ENCODE data around the gene TRMU.

GRCh38 chr22:46351767-46352166 lies 16.3 kb downstream of the TRMU start:
- TF ChIP-seq, protein P1, sequence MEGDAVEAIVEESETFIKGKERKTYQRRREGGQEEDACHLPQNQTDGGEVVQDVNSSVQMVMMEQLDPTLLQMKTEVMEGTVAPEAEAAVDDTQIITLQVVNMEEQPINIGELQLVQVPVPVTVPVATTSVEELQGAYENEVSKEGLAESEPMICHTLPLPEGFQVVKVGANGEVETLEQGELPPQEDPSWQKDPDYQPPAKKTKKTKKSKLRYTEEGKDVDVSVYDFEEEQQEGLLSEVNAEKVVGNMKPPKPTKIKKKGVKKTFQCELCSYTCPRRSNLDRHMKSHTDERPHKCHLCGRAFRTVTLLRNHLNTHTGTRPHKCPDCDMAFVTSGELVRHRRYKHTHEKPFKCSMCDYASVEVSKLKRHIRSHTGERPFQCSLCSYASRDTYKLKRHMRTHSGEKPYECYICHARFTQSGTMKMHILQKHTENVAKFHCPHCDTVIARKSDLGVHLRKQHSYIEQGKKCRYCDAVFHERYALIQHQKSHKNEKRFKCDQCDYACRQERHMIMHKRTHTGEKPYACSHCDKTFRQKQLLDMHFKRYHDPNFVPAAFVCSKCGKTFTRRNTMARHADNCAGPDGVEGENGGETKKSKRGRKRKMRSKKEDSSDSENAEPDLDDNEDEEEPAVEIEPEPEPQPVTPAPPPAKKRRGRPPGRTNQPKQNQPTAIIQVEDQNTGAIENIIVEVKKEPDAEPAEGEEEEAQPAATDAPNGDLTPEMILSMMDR (IDR thresholded peaks at IDR 0.05; ENCODE audit: extremely low read depth in 1 of 2, insufficient read depth in 1 of 2, low read depth in 1 of 2, low read length in 2 of 2), result no peak
- TF ChIP-seq POLR2A (IDR thresholded peaks at IDR 0.05; ENCODE audit: low read depth, low read length), result no peak
- TF ChIP-seq POLR2AphosphoS5 (IDR thresholded peaks at IDR 0.05; ENCODE audit: insufficient read depth, low read depth, low read length), result no peak
- TF ChIP-seq MYC (IDR thresholded peaks at IDR 0.05; ENCODE audit: low read depth, low read length), result no peak
- TF ChIP-seq, protein P2, sequence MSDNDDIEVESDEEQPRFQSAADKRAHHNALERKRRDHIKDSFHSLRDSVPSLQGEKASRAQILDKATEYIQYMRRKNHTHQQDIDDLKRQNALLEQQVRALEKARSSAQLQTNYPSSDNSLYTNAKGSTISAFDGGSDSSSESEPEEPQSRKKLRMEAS (IDR thresholded peaks at IDR 0.05; ENCODE audit: insufficient read depth, insufficient read length), result no peak
- no peak for TF ChIP-seq EZH2 (IDR thresholded peaks at IDR 0.05; ENCODE audit: borderline replicate concordance, low read depth, low read length, severe bottlenecking)
- no peak for TF ChIP-seq FOS (IDR thresholded peaks at IDR 0.05; ENCODE audit: borderline replicate concordance, insufficient read depth, low read length)

Measured in endothelial cell of umbilical vein (primary cell).